Fibroblast of skin of left quadriceps (primary cell): ENCODE data around the gene PSTPIP1.

ENCODE experiments used
- DNase-seq, 2 experiments: peaks; one replicate each; pipeline ENCODE4 v3.0.0-alpha.2; 2013; ENCODE audit warnings: low read depth in 2 of 2

Gene PSTPIP1

DNA sequence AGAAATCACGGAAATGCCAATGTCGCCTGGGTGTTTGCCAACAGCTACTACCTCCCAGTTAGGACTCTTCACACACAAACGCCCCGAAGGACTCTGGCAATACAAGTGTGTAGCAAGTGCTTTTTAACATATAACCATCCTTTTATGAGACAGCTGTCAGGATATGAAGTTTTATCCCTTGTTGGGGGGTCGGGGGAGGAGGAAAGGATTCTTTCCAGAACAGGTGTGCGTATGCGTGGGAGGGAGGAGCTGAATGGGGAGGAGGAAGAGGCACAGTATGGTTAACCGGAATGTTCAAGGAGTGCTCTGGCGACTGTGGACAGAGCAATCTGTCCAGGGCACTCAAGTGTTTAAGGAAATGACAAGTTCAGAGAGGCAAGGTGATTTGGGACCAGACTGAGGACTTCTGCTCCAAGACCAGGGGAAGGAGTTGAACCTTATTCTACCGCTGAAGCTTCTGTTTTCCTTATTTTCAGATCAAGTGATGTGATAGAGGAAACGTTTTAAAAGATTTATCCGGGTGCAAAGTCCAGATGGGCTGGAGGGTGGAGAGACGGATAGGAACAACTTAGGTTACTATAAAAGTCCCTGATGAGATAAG, 74.7 kb downstream of the PSTPIP1 start:
- no peak for DNase-seq

DNA sequence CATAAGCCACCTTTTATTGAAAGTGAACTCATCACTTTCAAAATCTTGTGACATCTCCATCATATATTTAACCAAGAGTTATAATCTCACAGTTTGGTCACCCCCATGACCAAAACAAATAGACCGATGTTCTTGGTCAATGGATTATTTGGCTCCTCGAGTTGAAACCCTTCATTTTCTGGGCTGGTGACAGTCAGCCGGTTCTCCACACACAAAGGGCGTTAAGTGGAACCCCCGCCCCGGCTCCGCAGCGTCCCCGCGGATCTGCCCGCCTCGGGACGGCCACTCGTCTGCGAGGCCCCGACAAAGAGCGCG, 75.2 kb downstream of the PSTPIP1 start:
- DNase-seq = no peak

DNA sequence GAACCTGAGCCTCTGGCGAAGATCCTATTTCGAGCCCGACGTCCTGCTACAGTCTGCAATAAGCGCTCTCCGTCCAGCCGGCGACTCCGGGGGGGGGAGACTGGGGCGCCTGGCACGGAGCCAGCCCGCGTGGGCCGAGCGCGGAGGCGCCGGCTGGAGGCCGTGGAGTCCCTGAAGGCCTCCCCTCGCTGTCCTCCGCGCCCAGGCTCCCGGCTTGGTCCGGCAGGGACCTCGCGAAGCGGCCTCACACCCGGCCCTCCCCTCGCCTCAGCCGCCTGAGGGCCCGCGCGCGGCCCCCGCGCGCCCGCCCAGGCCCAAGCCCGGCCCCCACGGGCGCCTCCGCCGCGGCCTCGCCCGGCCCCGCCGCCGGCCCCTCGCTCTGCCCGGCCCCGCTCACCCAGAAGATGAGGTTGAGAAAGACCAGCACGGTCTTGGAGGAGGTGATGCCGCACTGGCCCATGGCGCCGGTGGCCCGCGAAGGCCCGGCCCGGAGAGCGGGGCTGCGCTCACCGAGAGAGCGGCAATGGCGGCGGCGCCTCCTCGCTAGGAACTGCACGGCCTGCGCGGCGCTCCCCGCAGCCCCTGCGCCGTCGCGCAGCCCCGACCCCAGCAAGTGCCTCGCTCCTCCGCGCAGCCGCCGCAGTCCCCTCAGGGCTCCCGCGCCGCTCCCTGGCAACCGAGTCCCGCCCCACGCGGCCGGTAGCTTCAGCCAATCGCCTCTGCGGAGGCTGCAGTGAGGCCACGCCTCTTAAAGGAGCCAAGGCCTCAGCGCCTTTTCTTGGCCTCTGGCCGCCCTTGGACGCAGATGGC, 75.8 kb downstream of the PSTPIP1 start, which contains the start of gene TSPAN3:
Gene TSPAN3, minus strand, starts transcription at position 615 of the 810 bp plus-strand sequence. Its CDS starts 155 bp downstream, at position 460.
- peak; percentile 84 for DNase-seq

DNA sequence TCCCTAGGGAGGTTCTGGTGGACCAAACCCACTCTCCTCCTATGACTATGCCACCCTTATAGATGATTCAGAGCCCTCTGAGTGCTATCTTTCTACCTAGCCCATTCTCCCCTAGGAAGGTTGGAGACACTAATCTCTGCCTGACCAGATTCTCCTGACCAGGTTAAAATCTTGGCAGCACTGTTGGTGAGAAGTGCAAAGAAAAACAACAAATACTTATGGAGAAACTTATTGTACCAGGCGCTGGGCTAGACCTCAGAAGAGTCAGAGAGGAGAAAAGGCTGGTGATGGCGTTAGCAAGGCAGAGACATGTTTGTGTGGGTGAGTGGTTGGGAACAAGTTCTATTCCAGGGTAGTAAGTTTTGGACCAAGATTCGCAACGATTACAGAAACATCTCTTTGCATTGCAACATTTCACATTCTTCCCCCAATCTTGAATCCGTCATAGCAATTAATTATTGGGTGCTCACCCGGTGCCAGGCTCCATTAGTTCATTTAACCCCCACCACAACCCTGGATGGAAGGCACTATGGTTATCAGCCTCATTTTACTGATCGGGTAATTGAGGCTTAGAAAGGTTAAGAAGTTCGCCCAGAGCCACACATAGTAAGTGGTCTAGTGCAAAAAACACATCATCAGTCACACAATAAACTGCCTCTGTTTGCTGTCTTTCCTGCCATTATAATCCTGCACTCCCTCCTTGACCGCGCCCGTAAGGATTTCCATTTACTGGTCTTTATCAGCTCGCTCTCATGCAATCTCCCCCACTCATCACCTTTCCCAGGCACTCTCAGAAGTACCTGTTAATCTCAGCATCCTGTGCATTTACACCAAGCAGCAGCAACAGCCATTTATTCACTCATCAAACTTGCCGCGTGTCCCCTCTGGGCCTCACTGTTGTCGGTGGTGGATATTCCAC, 76.6 kb downstream of the PSTPIP1 start:
- DNase-seq = no peak

DNA sequence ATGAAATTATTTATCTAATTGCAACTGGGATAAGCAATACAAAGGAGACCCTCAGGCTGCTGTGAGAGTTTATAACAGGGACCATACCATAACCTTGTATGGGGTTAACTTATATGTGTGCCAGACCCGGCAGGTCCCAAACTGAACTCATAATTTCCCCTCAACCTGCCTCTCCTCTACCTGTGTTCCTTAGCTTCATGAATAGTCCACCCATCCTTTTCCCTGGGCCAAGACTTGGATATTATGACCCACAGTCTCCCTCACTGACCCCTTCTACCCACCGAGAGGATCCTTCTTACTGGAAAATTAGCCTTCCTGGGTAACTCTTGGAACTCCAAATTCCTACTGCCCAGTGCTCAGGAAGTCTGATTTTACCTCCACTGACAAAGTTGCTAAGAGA, 79.4 kb downstream of the PSTPIP1 start:
- no peak for DNase-seq

- DNase-seq = no peak
These were observed 80.6 kb downstream of the PSTPIP1 start for GRCh38 chr15:77075528-77075927.

- DNase-seq = no peak
These were observed 81.5 kb downstream of the PSTPIP1 start for GRCh38 chr15:77076323-77076915.

- DNase-seq = no peak
These were observed 87.0 kb downstream of the PSTPIP1 start for GRCh38 chr15:77081971-77082370.

DNA sequence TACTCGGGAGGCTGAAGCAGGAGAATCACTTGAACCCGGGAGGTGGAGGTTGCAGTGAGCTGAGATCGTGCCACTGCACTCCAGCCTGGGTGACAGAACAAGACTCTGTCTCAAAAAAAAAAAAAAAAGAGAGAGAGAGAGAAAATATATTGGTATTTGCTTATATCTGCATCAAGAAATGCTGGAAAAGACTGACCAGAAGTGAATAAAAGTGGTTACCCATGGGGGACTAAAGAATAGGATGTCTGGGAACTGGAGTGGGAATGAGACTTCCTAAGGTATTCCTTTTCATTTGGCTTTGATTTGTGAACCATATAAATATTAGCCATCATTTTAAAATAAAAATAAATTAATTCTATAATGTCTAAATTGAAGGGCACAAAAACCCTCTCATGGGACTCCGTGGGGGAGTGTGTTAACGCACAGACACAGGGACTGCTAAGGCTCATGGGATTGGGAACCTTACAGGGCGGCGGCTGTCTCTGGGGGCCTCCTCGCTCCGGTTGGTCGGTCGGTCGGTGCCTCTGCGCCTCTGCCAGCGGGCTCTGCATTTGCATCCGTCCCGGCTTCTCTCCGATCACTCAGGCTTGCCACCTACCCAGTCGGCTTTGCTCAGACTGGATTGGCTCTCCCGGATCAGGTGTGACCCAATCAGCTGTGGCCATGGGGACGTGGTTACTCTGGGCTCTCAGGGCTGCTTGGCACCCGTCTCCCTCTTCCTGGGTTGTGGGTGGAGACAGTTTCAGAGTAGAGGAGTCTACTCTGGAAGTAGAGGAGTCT, 88.6 kb downstream of the PSTPIP1 start:
- DNase-seq = no peak

DNA sequence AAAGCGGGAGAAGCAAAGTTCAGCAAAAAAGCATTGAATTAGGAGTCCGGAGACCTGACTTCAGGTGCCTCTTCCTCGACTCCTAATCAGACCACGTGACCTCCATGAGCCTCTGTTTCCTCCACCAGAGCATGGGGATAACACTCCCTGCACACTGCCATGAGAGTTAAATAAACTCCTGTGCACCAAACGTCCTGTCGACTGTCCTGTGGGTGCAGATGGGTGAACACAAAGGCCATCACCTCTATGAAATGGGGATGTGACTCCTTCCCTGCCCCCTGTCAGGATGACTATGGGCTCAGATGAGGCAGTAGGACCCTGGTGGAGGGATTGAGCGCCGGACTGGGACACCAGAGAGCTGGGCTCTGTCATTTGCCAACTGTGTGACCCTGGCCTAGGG, 89.5 kb downstream of the PSTPIP1 start:
- DNase-seq = no peak

- DNase-seq = no peak
These were observed 90.4 kb downstream of the PSTPIP1 start for GRCh38 chr15:77085297-77085696.
